ENCODE measurements around the gene SLC39A3. TPM values are rescaled to one million over a fixed set of nuclear protein-coding genes. Genes with fewer than 3 reads are reported as not detected.

SLC39A3 gene
- total and polyA plus RNA-seq, 2 experiments from 2014 or later, result 33.5 to 47.4 TPM

DNA sequence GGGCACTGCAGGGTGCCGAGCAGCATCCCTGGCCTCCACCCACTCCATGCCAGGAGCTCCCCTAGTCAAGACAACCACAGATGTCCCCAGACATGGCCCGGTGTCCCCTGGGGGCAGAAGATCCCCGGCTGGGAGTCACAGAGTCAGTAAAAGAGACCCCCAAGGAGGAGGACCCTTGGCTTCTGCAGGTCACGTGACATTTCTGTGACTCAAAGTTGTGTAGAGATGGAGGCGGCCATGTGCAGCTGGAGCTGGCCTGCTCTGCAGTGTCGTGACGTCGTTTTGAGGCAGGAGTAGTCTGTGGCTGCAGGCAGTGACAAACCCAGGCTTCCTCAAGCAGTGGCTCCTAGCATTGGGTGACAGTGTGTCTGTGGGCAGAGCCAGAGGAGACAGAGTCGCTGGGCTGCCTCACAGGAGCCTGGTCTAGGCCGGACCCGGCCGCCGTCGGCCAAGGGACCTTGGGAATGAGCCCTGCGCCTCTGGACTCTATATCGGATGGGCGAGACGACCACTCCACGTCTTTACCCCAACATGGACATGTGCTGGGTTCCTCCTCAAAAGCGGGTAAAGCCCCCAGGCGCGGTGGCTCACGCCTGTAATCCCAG, 10.9 kb downstream of the SLC39A3 start (continued):
- TF ChIP-seq ZNF331 (CRISPR knock-in tag; IDR thresholded peaks at IDR 0.05; ENCODE audit: low read depth), result no peak
- TF ChIP-seq NANOG (IDR thresholded peaks at IDR 0.05; ENCODE audit: borderline replicate concordance), result no peak
- no peak for TF ChIP-seq CREB1 (CRISPR knock-in tag; IDR thresholded peaks at IDR 0.05; ENCODE audit: low read depth)

DNA sequence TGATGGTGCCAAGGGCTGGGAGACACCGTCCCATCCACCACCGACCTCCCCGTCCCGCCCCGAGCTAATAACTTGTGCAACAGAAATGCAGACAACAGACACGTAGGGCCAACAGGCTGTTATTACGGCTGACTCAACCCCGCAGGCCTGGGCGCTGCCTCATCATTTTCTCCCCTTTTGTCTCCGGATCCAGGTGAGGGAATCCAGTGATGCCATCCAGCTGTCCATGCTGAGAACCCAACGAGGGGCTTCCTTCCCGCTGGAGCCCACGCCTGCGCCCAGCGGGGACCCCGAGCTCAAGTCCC, 12.2 kb downstream of the SLC39A3 start:
- no peaks in the 10 kb centered on the region for H3F3A ChIP-seq (replicated peaks; ENCODE audit: low read depth)
- H3K27ac ChIP-seq (ENCODE audit: low read depth), result no peak overlapping the region
- TF ChIP-seq, protein P1, sequence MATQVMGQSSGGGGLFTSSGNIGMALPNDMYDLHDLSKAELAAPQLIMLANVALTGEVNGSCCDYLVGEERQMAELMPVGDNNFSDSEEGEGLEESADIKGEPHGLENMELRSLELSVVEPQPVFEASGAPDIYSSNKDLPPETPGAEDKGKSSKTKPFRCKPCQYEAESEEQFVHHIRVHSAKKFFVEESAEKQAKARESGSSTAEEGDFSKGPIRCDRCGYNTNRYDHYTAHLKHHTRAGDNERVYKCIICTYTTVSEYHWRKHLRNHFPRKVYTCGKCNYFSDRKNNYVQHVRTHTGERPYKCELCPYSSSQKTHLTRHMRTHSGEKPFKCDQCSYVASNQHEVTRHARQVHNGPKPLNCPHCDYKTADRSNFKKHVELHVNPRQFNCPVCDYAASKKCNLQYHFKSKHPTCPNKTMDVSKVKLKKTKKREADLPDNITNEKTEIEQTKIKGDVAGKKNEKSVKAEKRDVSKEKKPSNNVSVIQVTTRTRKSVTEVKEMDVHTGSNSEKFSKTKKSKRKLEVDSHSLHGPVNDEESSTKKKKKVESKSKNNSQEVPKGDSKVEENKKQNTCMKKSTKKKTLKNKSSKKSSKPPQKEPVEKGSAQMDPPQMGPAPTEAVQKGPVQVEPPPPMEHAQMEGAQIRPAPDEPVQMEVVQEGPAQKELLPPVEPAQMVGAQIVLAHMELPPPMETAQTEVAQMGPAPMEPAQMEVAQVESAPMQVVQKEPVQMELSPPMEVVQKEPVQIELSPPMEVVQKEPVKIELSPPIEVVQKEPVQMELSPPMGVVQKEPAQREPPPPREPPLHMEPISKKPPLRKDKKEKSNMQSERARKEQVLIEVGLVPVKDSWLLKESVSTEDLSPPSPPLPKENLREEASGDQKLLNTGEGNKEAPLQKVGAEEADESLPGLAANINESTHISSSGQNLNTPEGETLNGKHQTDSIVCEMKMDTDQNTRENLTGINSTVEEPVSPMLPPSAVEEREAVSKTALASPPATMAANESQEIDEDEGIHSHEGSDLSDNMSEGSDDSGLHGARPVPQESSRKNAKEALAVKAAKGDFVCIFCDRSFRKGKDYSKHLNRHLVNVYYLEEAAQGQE (IDR thresholded peaks at IDR 0.05; ENCODE audit: unreplicated experiment), result no peak
- TF ChIP-seq POLR2AphosphoS5 (IDR thresholded peaks at IDR 0.05; ENCODE audit: low read depth) (no peak), CREB1 (CRISPR knock-in tag; IDR thresholded peaks at IDR 0.05; ENCODE audit: low read depth) (no peak), ZNF114 (CRISPR knock-in tag; IDR thresholded peaks at IDR 0.05) (no peak), STAT1 (IDR thresholded peaks at IDR 0.05; ENCODE audit: unreplicated experiment) (no peak), EZH2phosphoT487 (IDR thresholded peaks at IDR 0.05; ENCODE audit: unreplicated experiment) (no peak), EZH2 (IDR thresholded peaks at IDR 0.05; ENCODE audit: low read depth, unreplicated experiment) (no peak), JUNB (IDR thresholded peaks at IDR 0.05; ENCODE audit: unreplicated experiment) (no peak), ZNF331 (CRISPR knock-in tag; IDR thresholded peaks at IDR 0.05; ENCODE audit: low read depth) (no peak)
- TF ChIP-seq, protein P2, sequence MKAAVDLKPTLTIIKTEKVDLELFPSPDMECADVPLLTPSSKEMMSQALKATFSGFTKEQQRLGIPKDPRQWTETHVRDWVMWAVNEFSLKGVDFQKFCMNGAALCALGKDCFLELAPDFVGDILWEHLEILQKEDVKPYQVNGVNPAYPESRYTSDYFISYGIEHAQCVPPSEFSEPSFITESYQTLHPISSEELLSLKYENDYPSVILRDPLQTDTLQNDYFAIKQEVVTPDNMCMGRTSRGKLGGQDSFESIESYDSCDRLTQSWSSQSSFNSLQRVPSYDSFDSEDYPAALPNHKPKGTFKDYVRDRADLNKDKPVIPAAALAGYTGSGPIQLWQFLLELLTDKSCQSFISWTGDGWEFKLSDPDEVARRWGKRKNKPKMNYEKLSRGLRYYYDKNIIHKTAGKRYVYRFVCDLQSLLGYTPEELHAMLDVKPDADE (IDR thresholded peaks at IDR 0.05), result no peak
- TF ChIP-seq, protein P3, sequence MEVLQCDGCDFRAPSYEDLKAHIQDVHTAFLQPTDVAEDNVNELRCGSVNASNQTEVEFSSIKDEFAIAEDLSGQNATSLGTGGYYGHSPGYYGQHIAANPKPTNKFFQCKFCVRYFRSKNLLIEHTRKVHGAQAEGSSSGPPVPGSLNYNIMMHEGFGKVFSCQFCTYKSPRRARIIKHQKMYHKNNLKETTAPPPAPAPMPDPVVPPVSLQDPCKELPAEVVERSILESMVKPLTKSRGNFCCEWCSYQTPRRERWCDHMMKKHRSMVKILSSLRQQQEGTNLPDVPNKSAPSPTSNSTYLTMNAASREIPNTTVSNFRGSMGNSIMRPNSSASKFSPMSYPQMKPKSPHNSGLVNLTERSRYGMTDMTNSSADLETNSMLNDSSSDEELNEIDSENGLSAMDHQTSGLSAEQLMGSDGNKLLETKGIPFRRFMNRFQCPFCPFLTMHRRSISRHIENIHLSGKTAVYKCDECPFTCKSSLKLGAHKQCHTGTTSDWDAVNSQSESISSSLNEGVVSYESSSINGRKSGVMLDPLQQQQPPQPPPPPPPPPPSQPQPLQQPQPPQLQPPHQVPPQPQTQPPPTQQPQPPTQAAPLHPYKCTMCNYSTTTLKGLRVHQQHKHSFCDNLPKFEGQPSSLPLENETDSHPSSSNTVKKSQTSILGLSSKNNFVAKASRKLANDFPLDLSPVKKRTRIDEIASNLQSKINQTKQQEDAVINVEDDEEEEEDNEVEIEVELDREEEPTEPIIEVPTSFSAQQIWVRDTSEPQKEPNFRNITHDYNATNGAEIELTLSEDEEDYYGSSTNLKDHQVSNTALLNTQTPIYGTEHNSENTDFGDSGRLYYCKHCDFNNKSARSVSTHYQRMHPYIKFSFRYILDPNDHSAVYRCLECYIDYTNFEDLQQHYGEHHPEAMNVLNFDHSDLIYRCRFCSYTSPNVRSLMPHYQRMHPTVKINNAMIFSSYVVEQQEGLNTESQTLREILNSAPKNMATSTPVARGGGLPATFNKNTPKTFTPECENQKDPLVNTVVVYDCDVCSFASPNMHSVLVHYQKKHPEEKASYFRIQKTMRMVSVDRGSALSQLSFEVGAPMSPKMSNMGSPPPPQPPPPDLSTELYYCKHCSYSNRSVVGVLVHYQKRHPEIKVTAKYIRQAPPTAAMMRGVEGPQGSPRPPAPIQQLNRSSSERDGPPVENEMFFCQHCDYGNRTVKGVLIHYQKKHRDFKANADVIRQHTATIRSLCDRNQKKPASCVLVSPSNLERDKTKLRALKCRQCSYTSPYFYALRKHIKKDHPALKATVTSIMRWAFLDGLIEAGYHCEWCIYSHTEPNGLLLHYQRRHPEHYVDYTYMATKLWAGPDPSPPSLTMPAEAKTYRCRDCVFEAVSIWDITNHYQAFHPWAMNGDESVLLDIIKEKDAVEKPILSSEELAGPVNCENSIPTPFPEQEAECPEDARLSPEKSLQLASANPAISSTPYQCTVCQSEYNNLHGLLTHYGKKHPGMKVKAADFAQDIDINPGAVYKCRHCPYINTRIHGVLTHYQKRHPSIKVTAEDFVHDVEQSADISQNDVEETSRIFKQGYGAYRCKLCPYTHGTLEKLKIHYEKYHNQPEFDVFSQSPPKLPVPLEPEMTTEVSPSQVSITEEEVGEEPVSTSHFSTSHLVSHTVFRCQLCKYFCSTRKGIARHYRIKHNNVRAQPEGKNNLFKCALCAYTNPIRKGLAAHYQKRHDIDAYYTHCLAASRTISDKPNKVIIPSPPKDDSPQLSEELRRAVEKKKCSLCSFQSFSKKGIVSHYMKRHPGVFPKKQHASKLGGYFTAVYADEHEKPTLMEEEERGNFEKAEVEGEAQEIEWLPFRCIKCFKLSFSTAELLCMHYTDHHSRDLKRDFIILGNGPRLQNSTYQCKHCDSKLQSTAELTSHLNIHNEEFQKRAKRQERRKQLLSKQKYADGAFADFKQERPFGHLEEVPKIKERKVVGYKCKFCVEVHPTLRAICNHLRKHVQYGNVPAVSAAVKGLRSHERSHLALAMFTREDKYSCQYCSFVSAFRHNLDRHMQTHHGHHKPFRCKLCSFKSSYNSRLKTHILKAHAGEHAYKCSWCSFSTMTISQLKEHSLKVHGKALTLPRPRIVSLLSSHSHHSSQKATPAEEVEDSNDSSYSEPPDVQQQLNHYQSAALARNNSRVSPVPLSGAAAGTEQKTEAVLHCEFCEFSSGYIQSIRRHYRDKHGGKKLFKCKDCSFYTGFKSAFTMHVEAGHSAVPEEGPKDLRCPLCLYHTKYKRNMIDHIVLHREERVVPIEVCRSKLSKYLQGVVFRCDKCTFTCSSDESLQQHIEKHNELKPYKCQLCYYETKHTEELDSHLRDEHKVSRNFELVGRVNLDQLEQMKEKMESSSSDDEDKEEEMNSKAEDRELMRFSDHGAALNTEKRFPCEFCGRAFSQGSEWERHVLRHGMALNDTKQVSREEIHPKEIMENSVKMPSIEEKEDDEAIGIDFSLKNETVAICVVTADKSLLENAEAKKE (CRISPR knock-in tag; IDR thresholded peaks at IDR 0.05), result no peak
- TF ChIP-seq, protein P4, sequence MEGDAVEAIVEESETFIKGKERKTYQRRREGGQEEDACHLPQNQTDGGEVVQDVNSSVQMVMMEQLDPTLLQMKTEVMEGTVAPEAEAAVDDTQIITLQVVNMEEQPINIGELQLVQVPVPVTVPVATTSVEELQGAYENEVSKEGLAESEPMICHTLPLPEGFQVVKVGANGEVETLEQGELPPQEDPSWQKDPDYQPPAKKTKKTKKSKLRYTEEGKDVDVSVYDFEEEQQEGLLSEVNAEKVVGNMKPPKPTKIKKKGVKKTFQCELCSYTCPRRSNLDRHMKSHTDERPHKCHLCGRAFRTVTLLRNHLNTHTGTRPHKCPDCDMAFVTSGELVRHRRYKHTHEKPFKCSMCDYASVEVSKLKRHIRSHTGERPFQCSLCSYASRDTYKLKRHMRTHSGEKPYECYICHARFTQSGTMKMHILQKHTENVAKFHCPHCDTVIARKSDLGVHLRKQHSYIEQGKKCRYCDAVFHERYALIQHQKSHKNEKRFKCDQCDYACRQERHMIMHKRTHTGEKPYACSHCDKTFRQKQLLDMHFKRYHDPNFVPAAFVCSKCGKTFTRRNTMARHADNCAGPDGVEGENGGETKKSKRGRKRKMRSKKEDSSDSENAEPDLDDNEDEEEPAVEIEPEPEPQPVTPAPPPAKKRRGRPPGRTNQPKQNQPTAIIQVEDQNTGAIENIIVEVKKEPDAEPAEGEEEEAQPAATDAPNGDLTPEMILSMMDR (conservative IDR thresholded peaks at IDR 0.05; ENCODE audit: low read depth in 2 of 2), result no peak
- no peak overlapping the region for H3K4me3 Mint-ChIP-seq
- peaks cover 32% of the 10 kb centered on the region for H3K27me3 Mint-ChIP-seq (ENCODE audit: insufficient read depth, low read depth, poor library complexity)
- H2AFZ ChIP-seq, result no peak overlapping the region
- H3K27me3 ChIP-seq (ENCODE audit: insufficient read depth), result no peaks in the 10 kb centered on the region
- H3K4me2 ChIP-seq, result no peak overlapping the region
- H3K36me3 ChIP-seq (ENCODE audit: insufficient read depth), result no peaks in the 10 kb centered on the region
- no peaks in the 10 kb centered on the region for H3K79me2 ChIP-seq (replicated peaks; ENCODE audit: insufficient read depth)
- no peak overlapping the region for H3K27ac Mint-ChIP-seq
- H4K20me1 ChIP-seq (replicated peaks; ENCODE audit: insufficient read depth), result no peaks in the 10 kb centered on the region
- H3K4me1 Mint-ChIP-seq, result peaks cover 9% of the 10 kb centered on the region
- no peaks in the 10 kb centered on the region for H3K4me1 ChIP-seq (ENCODE audit: insufficient read depth)
- H3K36me3 Mint-ChIP-seq (ENCODE audit: low read depth), result peaks cover 3% of the 10 kb centered on the region; the same call in 1 of the 3 replicates
- no peaks in the 10 kb centered on the region for H3K9me2 ChIP-seq (ENCODE audit: insufficient read depth)
- ATAC-seq (no peak), DNase-seq (ENCODE audit: low spot score) (no peak)
- no peak overlapping the region for H3K4me3 ChIP-seq
- no peaks in the 10 kb centered on the region for H3K9me3 Mint-ChIP-seq

Measured in GM23338 (cell line).